HUDEP-2 (cell line): ENCODE results near the gene SREBF2.
"Not testable (repeated sequence)": the region's sequence is repeated elsewhere in the genome, so short reads cannot be mapped to it uniquely, and the experiment has no call there.

Experiments used
- DNase-seq, 76 experiments: peaks; one replicate each; lab custom pipeline; 2025; ENCODE audit not compliant: unreplicated experiment in 76 of 76; lab: John Stamatoyannopoulos, UW

The SREBF2 gene

DNA sequence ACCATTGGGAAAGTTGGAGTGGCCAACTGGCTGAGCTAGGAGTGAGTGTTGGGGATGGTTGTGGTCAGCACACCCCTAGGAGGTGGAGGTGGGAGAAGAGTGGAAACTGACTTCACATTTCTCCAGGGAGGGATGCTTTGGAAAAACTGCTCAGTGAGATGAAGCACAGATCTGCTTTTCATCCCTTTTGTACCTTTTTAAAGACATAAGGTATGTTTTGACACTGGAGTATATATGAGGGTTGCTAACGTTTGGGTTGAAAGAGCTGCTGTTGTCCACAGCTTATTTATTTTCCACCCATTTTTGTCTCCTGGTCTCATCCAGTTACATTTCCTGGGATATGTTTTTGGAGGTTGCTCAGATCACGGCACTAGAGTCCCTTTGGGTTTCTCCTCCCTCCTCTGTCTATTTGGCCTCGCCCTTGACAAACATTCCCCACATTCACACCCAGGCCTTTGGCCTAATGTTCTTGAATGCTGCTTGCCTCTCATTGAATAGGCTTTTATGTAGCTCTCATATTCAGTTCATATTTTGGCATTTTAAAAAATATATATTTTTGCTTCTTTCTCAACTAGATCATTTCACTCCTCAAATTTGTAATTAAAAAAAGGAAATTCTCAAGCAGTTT lies 8.3 kb downstream of the SREBF2 start:
- no peak for DNase-seq

DNA sequence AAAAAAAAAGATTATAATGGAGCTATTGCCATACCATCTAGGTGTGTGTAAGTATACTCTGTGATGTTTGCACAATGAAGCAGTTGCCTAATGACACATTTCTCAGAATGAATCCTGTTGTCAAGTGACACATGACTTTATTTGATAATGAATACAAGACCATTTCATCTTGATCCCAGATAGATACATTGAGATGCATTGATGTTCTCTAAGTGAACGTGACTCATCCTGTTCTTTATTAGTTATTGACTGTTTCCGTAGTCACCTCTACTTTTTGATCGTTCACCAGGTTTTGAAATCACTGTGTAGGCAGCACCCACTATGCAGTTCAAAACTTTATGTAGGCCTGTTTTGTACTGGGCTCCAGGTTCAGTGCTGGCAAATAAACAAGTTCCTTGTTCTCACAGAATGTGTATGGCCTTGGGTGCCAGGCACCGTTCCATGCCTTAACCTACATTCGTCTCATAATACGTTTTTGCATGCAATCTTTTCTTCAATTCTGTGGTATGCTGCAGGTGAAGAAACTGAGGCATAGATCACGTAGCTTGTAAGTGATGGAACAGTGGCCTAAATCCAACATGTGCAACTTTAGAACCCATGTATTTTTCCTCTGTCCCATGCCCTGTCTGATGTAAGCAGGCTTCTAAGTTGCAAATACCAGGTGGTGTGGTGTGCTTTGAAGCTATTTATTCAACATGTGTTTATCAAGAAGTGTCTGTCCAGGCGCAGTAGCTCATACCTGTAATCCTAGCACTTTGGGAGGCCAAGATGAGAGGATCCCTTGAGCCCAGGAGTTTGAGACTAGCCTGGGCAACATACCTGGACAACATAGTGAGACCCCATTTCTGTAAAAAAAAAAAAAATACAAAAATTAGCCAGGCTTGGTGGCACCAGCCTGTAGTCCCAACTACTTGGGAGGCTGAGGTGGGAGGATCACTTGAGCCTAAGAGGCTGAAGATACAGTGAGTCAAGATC lies 10.4 kb downstream of the SREBF2 start:
- DNase-seq: no peak

DNA sequence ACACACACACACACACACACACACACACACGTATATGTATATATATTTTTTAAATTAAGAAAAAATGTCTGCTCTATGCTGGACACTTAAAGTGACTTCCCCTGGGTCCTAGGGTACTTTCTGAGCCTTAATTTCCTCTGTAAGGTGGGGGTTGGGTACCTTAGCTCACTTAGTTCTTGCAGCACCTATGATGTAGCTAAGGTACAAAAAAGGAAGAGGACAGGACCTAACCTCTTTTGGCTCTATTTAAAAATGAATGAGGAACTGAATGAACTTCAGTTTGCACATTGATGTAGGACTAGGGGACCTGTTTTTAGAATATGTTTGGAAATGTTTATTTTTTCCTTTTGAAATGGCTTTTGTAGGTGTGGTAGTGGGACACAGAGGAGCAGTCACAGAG lies 11.1 kb downstream of the SREBF2 start:
- no peak for DNase-seq

DNA sequence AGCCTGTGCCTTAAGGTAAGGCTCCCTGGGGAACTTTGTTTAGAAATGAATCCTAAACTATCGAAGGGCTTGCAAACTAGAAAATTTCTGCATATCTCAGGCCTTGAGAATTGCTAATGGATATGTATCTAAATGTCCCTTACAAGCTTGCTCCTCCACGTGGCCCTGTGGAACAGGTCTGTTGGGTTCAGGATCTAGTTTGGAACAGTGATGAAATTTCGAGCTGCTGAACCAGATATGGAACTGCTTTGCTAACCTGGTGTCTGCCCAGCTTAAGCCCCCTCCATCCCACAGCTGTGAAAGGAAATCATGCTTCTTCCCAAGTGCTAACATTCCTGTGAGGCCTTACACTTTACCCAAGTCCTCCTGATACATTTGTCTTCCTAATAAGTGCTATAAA lies 11.6 kb downstream of the SREBF2 start:
- peak in 1 of 76 experiments; percentile 13 for DNase-seq

DNA sequence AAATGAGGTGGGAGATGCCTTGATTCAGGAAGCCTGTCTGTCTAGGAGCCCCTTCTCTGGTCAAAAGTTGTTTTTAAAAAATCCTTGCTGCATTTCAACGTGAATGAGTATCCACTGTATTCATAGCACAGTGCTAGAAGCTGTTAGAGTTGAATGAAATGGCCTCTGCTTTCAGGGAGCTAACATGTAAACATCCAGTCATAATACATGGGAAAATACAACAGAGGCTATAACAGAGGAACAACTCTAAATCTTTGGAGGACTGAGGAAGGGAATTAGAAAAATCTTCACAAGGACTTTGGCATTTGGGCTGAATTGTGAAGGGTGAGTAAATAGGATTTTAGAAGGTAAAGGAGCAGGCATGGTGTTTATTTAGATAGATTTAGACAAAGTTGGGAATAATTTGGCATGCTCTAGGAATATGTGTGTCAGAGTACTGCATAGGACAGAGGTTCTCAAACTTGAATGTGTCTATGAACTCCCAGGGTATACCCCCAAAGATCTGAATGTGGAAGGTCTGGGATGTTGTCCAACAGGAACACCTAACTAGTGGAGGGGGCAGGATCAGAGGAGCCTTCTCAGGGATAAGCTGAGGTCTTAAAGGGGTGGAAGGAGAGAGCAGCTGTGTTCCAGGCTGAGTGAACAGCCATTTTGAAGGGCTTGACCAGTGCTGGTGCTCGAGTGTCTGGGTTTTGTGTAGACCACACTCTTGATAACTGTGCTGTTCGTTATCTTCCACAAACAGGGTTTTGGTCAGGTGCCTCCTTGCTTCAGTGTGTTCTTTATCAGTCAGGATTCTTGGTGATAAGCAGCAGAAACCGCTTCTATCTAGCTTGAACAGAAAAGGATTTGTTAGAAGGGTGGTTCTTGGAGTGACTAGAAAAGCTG lies 12.7 kb downstream of the SREBF2 start:
- peak in 75 of 76 experiments; percentile 33 to 96 (median 75) for DNase-seq

DNA sequence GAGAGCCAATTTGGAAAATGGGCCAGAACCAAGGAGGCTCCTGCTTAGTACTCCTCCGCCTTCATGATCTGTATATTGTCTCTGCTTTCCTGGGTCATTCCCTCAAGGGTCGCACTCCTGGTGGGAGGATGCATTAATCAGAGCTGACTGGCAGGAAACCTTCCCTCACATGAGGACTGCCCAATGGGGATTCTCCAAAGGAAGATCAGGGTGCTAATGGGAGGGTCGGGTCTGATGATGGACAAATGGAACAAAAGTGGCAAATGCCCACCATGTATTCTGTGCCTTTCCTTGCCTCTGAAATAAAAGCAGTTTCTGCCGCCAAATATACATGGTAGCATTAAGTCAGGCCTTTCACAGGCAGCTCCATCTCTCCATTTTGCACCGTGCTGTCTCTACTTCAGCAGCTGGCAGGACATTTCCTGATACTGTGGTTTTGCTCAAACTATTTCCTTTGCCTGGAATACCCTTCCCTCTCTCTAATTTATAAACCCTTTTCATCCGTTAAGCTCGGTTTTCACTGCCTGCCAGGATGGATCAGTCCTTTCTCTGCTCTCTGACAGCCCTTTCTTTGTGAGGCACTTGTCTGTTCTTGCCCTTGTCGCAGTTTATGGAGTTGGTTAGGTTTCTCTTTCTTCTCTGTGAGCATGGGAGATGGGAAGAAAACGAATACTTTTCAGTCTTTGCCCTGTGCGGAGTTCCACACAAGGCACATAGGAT lies 13.5 kb downstream of the SREBF2 start:
- DNase-seq: peak in 3 of 76 experiments; percentile 41 to 53 (median 50)

DNA sequence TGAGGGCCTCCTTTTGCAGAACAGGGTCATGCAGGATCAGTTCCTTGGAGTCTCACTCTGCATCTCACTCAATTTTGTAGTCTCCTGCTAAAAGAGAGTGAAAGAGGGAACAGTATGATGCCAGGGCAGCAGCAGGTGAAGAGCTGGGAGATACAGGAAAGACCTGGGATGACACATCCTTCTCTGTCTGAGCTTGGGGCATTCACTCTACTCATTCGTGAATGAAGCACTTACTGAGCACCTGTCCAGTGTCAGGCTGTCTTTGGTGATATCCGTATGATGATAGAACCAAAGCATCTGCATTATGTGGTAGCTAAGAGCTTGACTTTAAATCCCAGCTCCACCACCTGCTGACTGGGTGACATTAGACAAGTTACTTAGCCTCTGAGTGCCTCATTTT lies 14.4 kb downstream of the SREBF2 start:
- no peak for DNase-seq

DNA sequence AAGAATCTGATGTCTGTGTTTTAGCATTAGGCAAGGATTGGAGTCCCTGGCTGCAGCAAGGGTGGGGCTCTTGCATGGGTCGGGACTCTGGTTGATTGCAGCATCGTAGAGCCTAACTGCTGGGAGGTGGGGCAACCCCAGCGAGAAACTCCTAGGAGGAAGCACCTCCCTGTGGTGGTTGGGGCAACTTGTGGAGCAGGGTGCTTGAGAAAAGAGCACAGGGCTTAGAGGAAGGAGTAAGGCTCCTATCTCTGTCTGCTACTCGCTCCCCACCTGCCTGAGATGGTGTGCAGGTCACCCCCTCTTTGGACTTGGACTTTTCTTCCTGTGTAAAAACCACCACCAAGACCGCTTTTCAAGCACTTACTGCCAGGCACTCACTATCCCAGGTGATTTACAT lies 15.6 kb downstream of the SREBF2 start:
- peak in 70 of 76 experiments; percentile 18 to 82 (median 62) for DNase-seq

DNA sequence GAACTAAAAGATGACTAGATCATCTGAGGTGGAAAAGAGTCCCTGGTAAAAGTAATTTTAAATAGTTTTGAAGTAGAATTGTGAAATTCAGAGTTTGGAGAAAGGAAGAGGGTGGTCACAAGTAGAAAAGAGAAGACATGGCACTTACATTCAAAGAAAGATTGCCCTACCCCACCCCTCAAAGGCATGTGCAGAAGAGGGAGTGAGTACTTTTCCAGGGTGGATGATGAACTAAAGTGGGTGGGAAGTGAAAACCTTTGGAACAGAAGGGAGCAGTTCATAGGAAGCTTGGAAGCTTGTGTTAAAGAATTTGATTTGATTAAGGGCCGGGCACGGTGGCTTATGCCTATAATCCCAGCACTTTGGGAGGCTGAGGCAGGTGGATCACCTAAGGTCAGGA lies 23.6 kb downstream of the SREBF2 start:
- no peak for DNase-seq

DNA sequence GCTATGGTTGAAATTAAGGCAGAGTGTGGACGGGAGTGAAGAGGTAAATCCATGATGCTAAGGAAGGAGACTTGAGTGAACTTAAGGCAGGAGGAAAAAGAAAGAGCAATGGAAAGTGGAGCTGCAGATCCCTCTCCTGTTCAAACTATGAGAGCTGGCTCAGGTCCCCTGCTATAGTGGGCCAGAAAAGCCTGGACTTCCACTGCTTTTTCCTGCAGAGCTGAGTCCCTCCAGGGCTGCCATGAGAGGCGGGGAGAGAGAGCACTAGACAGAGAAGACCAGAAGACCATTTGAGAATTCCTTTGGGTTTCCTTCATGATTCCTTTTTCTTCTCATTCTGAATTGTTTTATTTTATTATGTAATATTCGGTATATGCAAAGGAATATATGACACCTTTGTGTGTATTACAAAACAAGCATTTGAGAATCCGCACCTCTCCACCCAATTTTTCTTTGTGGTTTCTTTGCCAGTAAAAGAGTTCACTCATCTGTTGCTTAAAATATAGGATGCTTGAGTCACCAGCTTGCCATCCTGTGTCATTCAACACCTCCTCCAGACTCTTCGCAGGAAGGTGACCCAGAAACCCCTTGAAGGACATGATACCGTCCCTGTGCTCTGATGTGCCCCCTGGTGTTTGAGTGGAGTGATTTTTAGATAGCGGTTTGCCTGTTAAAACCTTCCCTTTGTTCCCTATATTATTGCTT lies 24.4 kb downstream of the SREBF2 start:
- peak in 55 of 76 experiments; percentile 7 to 67 (median 34) for DNase-seq

DNA sequence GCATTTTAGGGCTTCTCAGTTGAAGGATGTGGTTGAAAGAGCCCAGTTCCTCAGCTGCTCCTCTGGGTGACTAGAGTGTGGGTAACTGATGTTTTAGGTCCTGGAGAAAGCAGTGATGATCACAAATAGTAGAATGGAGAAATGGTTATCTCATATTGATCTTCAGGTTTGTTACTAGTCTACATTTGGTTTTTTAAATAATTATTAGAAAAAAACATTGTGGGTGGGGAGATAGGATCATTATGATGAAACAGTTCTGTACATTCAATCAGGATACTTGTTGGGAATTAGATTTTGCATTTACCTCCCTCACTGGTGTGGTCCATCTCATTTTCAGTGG lies 24.9 kb downstream of the SREBF2 start:
- no peak for DNase-seq

DNA sequence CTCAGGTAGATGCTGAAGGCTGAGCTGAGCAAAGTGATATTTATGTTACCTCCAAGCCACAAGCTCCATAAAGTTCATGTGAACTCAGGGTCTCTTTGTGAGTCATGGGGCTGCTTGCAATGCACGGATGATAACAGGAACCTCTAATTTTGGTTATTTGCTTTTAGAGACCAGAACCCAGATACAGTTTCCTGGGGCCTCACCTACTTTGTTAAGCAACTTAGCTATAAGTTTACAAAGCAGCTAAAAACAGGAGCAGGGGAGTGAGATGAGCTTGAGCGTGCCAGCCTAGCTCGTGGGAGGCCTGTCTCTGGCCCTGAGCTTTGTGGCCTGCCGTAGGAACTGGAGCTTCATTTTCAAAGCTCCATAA lies 29.2 kb downstream of the SREBF2 start:
- no peak for DNase-seq

DNA sequence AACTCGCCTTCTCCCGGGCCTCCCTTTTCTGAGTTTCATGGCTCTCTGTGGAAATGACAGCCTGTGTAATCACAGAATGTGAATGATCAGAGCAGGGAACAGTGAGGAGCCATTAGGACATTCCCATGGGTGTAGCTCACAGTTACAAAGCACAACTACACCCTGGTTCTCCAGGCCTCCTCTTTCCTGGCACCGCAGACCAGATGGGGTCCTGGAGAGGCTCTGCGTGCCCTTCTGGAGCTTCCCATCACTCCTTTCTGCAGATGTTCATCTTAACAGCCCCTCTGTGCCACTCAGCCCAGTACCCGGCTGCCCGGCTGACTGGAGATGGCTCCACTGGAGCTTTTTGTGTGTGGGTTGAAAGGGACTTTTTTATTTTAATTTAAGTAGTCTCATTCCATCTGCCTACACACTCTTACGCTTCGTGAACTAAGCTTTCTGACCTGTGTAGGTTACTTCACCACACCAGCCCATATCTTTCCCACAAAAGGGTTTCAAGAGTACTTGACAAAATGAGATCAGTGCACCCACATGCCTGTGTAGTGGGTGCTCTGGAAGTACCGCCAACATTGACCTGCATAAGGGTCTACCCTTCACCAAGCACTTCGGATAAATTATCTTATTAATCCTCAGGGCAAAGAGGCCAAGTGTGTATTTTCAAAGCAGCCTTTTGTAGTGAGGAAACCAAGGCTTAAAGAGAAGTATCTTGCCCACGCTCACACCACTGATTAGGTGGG lies 29.8 kb downstream of the SREBF2 start:
- no peak for DNase-seq

DNA sequence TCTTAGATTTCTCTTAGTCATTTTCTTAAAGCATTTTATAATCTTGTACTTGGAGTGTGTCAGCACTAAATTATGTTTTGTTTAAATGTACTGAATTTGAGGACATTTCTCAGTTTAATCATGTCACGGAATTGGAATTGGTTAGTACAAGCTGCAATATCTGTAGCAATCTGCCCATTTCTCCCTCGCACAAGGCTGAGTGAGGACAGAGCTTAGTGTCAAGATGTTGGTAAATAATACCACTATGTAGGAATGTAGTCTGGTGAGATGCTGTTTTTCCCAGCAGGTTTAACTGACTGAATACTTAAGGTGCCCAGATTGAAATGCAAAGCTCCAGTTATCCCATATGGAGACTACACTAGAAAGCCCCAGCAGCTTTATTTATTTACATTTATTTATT lies 30.6 kb downstream of the SREBF2 start:
- DNase-seq: no peak

DNA sequence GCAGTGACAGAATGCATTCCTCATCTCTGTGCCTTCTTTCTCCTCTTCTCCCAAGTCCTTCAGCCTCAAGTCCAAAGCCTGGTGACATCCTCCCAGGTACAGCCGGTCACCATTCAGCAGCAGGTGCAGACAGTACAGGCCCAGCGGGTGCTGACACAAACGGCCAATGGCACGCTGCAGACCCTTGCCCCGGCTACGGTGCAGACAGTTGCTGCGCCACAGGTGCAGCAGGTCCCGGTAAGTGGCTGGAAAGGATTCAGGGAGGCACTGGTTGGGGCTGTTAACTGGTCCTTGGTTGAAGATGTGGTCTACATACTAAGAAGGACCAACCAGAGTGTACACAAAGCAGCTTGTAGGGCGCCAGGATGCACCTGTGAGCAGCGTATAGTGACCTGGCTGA lies 35.7 kb downstream of the SREBF2 start:
- no peak for DNase-seq

DNA sequence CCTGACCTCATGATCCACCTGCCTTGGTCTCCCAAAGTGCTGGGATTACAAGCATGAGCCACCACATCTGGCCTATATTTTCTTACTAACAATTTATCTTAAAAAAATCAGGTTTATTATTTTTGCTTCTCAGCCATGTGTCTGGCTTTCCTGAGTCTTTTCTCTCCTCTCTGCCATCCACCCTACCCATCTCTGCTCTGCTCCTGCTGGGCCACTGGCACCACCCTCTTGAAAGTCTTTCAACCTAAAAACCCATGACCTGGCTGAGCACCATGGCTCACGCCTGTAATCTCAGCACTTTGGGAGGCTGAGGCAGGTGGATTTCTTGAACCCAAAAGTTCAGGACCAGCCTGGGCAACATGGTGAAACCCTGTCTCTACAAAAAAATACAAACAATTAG lies 37.2 kb downstream of the SREBF2 start:
- DNase-seq: not testable (repeated sequence)

DNA sequence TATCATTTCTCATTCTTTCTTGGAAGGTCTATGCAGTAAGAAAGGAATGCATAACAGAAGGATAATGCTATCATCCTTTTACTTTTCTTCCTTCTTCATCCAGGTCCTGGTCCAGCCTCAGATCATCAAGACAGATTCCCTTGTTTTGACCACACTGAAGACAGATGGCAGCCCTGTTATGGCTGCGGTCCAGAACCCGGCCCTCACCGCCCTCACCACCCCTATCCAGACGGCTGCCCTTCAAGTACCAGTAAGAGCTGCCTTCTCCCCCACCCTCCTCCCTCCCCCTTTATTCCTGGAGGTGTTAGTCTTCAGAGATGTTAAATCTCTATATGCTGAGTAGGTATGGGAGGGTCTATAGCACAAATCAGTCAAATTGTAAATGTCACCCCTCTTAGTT lies 37.9 kb downstream of the SREBF2 start:
- peak in 56 of 76 experiments; percentile 2 to 63 (median 28) for DNase-seq

DNA sequence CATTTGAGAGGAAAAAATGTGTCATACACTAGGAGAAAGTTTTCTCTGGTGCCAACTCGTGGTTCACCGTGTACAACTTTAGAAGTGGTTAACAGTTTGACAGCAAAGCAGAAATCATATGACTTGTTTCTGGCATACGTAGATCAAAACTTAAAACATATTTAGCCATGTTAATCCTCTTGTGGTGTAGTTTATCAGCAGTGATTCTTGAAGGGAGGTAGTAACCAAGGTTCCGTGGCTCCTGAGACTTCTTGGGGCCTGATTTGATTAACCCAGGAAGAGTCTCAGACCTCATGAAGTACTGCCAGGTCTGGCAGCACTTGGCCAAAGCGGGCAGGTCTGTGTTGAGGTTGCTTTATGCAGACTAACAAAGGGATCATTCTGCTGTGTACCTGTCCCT lies 40.5 kb downstream of the SREBF2 start:
- DNase-seq: no peak

DNA sequence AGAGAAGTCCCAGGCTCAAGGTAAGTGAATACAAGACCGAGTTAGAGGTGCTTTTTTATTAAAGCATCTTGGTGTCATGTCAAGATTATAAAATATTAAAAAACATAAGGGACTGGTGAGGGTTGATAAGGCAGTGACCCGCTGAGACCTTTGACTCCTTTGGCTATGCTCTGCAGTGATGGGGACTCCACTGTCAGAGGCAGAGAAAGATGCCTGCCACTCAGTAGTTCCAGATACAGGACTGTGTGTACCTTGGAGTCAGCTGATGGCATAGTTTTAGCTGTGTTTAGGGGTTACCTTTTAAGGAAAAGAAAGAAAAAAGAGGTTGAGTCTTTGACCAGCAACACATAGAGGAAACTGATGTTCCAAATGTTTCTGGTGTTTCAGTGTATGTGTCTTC lies 41.2 kb downstream of the SREBF2 start:
- DNase-seq: no peak
